GM19452 (cell line): ENCODE data around the gene SNX30.

Source experiments
- ATAC-seq: cut with Tn5 transposase; IDR thresholded peaks from one replicate; pipeline ENCODE4 v1.9.1; 2021; ENCODE audit not compliant: unreplicated experiment

SNX30 gene

DNA sequence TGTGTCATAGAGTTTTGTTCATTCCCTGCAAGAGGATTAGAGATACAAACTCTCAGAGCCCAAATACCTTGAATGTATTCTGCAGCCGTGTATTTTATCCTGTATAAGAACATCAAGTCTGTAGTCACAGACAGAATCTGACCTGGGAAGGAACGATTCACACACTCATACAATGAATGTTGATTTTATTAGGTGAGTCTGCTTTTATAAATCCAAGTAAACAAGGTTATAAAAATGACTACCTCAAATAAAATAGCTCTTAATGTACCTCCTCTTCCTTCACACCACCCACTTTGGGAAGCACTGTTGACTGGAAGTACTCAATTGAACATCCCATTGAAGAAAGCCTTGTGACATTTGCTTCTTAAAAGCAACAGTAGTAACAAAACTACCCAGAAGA lies 128.2 kb downstream of the SNX30 start:
- no peak for ATAC-seq

DNA sequence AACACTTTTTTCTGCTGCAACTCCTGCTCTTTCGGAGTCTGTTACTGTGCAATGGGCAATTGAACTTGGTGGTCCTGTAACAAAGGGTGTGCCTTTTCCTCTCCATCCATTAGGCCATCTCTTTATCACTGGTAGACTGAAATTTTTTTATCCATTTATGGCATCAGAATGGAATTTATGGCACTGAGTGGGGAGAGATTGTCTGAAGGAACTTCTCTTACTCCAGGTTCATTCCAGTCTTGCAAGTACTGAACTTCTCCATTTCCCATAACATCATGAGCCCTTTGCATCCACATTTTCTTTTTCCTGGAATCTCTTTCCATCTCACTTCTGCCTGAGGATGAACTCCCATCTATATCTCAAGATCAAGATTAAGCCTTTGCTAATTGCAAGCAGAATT lies 130.1 kb downstream of the SNX30 start:
- no peak for ATAC-seq

DNA sequence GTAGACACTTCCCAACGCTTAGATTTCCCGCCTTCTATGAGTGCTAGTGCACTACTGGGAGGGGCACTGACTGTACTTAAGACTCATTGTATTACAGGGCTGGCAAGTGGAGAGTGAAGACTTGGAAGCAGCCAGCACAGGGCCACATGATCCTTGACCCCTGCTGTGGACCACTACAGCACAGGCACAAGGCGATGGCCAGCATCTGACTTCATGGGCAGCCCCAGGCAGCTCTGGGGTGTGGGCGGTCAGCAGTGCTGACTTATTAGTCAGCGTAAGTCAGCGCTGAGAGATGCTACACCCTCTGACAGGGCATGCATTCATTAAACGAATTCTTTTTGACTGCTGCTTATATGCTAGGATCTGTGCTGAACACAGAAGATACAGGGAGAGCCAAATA lies 130.8 kb downstream of the SNX30 start:
- no peak for ATAC-seq

DNA sequence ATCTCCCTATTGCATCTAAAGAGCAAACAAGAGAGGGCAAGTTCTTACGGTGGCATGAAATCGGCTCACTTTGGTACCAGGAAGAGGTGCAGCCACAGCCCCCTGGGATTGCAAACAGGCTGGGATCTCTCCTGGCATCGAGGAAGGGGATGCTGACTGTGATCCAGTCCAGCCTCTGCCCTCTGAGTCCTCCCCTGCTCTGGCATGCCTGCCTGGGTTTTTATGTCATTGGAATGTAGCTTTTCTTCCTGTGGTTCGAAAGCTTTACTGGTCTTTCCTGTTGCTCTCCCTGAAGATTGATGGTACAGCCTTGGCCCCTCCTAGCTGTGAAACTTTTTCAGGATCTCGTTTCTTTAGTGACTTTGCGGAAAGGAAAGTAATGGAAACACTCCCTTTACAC lies 133.5 kb downstream of the SNX30 start:
- no peak for ATAC-seq

DNA sequence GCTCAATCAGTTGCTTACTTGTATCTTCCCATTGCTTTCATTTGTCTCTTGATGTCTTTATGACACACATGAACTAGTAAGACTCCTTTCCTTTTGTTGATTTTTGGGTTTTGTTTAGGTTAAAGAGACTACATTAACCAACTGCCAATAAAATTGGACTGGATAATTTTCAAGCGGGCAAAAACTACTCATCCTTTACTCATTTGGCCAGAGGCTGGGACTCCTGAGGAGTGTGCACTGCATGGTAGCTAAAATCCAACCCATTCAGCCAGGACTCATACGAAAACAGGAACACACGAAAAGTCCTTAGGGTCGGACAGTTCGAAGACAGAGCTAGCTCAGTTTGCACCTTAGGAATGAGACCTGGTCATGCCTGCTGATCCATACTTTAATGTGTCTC lies 134.2 kb downstream of the SNX30 start:
- no peak for ATAC-seq

DNA sequence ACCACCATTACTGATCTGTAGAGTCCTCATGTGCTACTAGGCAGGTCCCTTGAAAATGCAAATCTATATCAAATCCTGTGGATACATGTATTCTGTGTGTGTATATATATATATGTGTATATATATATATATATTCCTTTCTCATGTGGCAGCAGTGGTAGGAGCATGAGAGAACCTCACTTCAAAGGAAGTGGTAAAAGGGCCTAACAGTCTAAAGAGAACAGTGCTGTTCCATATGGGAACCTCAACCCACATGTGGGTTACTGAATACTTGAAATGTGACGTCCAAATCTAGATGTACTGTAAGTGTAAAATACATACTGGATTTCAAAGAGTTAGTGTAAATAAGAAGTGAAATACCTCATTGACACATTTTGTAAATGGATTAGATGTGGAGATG lies 134.8 kb downstream of the SNX30 start:
- ATAC-seq, result no peak

DNA sequence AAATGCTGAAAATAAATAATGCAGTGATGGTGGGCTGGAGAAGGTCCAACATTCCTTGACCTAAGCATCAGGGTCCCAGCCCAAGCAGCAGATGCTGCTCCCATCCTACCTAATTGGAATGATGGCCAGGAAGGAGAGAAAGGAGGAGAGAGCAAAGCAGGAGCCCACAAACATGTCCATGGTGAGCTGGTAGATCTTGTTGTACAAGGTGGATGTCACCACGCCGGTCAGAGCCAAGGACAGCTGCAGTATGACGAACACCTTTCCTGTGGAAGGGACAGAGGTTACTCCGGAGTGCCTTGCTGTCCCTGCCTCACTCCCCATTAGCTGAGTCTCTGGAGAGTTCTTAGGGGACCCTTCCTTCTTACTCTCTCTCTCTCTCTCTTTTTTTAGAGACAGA lies 135.8 kb downstream of the SNX30 start:
- ATAC-seq, result no peak

DNA sequence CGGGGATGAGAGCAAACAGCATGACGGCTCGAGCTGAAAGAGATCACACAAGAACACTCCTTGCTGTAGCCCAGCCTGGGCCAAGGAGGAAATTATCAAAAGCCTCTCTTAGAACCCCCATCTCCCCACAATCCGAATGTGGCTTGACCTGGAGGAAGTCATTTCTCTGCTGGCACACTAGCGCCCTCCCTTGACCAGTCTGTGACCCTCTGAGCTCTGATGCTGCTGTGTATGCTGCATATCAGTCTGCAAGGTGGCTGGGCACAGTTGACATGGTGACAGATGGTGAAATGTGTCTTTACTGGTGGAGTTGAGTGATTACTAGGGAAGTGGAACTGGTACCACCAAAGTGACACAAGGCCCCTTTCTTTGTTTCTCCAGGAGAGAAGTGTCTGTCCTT lies 136.8 kb downstream of the SNX30 start:
- no peak for ATAC-seq

DNA sequence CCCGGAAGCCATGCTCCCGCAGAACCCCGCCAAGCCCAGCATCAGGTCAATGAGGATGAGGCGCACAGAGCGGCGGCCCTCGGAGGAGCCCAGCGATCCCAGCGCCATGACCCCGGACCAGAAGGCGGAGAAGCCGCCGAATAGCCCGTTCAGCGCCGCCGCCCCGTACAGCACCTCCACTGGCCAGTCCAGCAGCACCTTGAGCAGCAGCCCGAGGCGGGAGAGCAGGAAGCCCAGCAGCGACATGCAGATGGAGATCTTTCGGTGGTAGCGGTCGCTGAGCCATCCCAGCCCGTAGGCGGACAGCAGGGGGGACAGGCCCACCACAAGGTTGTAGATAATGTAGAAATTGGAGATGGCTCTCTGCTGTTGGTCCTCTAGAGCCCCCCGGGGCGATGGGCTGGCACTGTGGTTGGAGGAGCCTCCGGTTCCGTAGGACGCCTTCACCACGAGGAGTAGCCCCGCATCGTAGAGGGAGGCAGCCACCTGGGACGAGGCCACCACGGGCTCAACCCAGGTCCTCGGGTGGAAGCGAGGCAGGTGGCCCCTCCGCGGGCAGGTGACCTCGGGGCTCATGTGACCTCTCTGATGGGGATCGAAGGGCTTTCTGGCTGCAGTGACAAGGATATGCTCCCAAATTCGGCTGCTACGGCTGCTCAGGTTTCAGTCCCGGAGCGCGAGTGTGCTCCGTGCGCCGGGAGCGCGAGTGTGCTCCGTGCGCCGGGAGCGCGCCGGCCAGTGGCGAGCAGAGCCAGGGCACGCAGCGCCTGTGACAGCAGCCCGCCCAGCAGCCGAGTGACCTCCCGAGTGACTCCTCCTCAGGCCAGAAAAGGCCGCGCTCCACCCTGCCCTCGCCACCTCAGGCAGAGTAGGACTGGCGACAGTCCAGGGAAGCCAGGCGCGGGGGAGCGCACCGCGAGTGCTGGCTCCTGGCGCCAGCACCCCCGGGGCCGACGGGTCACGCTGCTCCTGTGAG lies 139.8 kb downstream of the SNX30 start, which contains the start of gene SLC46A2:
SLC46A2 (minus strand) TSS at position 771 of the 976 bp plus-strand sequence; CDS start at position 576, 195 bp downstream.
- ATAC-seq, result no peak

DNA sequence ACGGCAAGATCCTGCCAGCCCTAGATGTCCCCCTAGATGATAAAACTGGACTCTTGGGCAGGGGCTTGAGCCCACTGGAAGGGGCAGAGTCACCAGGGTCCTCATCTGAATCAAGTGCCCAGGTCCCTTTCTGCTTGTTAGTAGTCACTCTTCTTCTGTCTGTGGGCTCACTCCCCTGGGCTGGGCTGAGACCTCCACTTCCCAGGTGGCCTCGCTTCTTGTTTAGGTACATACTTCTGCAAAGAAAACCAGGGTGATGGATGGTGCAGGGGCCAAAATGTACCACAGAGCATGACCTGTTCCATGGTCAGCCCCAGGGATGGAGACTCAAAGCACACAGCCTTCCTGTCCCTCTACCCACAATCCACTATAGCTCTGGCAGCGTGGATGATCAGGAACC lies 141.0 kb downstream of the SNX30 start:
- no peak for ATAC-seq

DNA sequence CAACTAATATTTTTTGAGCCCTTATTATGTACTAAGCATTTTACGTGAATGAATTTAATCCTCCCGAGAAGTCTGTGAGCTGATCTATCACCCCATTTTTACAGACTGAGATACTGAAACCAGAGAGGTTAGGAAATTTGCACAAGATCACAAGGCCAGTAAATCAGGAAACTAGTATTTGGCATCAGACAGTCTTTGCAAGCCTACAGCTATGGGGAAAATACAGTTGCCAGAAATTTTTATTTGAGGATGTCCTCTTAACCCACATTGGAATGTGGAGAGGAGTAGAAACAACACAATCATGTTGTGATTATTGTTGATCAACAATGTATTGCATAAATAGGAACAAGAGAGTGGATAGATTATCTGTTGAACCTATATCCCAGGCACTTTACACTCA lies 142.4 kb downstream of the SNX30 start:
- ATAC-seq, result no peak

DNA sequence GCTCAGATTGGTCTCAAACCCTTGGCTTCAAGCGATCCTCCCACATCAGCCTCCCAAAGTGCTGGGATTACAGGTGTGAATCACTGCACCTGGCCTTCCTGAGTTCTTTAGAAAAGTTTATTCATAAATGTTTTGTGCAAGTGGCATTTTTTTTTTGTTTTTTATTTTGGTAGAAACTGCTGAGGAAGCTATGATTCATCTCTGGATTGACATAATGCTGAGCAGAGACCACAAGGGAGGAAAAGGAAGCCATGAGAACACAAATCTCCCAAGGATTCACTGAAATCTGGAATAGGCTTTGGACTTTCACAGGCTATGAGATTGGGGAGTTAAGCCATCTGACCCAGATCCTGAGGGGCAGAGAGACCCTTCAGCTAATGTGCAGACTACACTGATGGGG lies 143.5 kb downstream of the SNX30 start:
- ATAC-seq, result no peak

DNA sequence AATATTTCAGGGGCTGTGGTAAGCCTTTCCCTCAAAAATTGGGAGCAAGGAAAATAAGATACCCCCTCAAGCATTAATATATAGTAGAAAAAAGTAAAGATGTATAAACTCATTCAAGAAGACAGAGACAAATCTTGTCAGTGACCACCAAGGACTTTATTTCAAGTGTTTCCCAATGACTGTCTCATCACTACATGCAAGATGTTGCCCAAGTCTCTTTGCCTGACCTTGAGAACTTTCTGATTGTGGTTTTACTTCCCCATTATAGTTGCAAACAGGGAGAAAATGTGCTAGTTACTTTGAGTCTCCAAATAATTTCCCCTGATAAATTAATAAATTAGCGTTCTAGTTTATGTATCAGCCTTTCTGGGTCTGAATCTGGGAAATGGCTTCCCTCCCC lies 144.1 kb downstream of the SNX30 start:
- ATAC-seq, result no peak

DNA sequence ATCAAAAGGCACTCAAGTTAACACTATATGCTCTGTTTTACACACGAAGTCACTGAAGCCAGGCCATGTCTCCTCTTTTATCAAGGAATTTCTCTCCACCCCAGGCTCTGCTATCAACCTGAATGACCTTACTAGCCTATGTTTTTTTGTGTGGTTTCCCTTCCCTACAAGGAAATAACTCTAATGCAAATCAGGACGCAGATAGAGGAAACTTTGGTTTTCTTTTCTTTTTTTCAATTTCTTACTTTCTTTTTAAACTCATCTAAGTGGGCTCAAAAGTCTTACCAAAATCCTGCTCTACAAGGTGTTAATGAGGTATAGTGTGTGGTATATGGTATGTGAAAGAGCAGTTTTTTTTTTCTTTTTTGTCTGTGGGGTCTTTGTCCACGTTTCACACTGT lies 145.6 kb downstream of the SNX30 start:
- no peak for ATAC-seq

DNA sequence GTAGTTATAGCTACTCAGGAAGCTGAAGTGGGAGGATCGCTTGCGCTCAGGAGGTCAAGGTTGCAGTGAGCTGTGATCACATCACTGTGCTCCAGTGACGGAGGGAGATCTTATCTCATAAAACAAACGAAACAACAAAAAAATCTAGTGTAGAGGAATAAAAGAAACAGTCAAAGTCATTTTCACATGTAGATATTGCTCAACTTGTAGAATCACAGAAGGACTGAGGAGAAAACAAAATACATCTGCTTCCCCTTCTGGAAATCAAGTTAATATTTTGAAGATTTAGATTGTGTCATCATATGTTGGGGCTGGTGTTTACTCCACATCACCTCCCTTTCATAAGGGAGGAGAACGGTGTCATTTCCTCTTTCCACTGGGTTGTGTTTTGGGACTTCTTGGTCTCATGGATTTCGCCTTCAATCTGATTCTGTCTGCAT lies 148.3 kb downstream of the SNX30 start:
- no peak for ATAC-seq

DNA sequence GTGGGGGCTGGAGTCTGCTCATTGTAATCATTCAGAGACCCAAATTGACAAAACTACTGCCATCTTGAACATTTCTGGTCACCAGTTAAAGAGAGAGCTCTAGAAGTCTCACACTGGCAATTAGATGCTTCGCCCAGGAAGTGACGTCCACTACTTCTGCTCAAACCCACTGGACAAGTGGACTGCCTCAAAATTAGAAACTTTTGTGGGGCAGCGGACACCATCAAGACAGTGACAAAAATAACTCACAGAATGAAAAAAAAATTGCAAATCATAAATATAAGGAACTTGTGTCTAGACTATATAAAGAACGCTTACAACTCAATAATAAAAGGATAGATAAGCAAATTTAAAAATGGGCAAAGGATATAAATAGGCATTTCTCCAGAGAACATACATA lies 149.9 kb downstream of the SNX30 start:
- no peak for ATAC-seq

DNA sequence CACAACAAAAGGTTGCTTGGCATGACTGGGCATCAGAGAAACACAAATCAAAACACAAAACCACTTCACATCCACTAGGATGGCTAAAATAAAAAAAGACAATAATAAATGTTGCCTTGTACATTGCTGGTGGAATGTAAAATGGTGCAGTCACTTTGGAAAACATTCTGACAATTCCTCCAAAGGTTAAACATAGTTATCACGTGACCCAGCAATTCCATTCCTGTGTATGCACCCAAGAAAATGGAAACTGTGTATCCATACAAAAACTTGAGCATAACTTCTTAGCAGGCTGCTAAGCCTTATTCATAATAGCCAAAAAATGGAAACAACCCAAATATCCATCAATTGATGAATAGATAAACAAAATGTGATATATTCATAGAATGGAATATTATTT lies 150.3 kb downstream of the SNX30 start:
- ATAC-seq, result no peak

DNA sequence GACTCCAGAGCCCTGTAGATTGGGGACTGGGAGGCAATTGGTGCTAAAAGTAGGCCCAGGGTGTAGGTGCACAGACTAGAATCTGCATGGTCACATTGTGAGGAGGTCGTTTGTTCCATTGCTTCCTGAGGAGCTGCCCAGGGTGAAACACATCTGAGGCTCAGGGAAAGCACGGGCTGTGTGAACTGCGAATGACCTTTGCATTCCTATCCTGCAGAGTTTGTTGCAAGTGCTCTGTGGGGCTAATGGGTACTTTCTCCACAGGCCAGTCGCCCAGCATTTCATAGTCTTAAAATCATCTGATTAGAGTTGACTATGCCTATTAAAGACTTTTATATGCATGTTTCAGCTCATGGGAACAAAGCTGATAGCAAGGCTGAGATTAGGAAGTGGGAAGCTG lies 154.5 kb downstream of the SNX30 start:
- no peak for ATAC-seq

DNA sequence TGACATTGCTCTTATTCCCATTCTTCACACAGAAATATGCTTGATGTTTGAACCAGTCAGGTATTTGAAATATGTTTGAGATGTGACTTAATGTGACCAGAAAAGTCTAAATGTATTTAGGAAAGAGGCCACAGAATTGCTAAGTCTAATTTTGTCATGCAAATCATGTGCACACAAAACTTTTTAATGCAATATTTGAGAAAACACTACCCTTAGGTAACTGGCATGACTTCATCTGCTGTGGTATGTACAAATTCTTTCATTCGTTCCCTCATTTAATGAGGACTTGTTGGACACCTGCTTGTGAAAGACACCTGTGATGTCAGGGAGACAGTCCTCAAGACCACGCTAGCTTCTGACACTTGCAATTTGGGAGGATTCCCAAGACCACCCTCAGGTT lies 161.2 kb downstream of the SNX30 start:
- ATAC-seq, result no peak

DNA sequence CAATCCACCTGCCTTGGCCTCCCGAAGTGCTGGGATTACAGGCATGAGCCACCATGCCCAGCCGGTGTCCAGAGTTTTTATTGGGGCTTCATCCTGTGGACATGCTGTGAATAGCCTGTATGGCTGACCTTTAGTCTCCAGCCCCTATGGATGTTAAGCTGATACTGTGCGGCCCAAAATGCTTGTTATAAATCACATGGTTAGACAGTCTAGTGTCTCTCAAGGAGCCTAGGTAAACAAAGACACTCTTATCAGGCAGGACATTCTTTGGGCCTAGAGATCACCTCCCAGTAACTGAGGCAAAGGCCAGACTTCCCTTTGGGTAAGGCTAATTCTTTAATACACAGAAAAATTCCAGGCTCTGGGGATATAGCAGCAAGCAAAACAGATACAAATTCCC lies 162.1 kb downstream of the SNX30 start:
- no peak for ATAC-seq

DNA sequence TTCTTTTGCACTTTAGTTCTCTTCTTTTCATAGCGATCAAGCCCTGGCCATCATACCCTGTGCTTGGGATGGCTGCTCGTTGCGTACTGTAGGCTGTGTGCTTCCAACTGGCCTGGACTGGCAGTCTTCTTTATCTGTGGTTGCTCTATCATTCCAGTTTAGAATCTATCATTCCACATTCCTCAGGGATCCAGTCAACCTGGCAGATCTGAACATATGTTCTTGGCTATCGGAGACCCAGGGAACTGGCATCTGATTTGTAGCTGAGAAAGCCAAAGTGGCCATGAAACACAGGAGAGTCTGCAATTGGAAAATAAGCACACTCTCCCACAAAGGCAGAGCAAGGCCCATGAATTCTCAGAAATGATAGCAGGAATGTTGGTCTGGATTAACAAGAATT lies 162.8 kb downstream of the SNX30 start:
- no peak for ATAC-seq

DNA sequence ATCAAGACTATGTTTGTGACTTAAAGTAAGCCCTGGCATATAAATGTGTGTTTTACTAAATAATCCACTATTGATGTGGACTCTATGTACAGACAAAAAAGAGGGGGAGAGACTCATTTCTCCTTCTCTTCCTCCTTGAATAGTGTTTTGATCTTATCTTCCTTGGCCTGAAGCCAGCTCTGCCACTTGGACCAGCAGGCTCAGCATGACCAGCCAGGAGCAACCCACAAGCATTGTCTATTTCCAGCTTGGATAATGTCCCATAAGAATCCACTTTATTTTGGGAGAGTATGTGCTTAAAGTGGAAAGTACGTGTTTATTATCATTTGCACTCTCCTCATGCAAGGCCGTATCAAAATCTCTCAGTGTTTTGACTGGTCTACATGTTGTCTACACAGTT lies 164.0 kb downstream of the SNX30 start:
- ATAC-seq, result no peak
